GM23338 (cell line): ENCODE data around the gene FBLN2.

Experiments
- CREB1 ChIP-seq: fragments of 250-450 bp; sonication (Bioruptor Pico); IDR thresholded peaks from 2 replicates; pipeline ENCODE4 v1.5.0; 2020; ENCODE audit warnings: low read depth, mild to moderate bottlenecking, moderate library complexity
- CTCF ChIP-seq, 2 experiments: fragments of 200-600 bp in 1 of 2; sonication (generic) in 1 of 2; conservative IDR thresholded peaks; 2 replicates each; pipeline versions ENCODE4 v1.5.1 to v1.6.1; 2016 to 2017; ENCODE audit warnings: antibody characterized with exemption in 2 of 2, low read depth in 2 of 2, mild to moderate bottlenecking in 2 of 2, moderate library complexity in 1 of 2
- ETS1 ChIP-seq: IDR thresholded peaks from 2 replicates; pipeline ENCODE4 v1.6.1; 2016; ENCODE audit warnings: antibody characterized with exemption
- EZH2 ChIP-seq: fragments of 200-600 bp; sonication (generic); IDR thresholded peaks from one replicate; pipeline ENCODE4 v1.8.0; 2017; ENCODE audit warnings: antibody characterized with exemption, mild to moderate bottlenecking, low read depth; ENCODE audit not compliant: unreplicated experiment
- EZH2phosphoT487 ChIP-seq: fragments of 200-600 bp; sonication (generic); IDR thresholded peaks from one replicate; pipeline ENCODE4 v1.8.1; 2018; ENCODE audit warnings: antibody characterized with exemption; ENCODE audit not compliant: unreplicated experiment
- JUNB ChIP-seq: IDR thresholded peaks from one replicate; pipeline ENCODE4 v1.6.1; 2016; ENCODE audit warnings: antibody characterized with exemption; ENCODE audit not compliant: unreplicated experiment
- NANOG ChIP-seq: IDR thresholded peaks from 2 replicates; pipeline ENCODE4 v1.6.1; 2016; ENCODE audit warnings: antibody characterized with exemption, borderline replicate concordance
- POLR2AphosphoS5 ChIP-seq: IDR thresholded peaks from 2 replicates; pipeline ENCODE4 v1.6.1; 2016; ENCODE audit warnings: antibody characterized with exemption, low read depth
- REST ChIP-seq: IDR thresholded peaks from one replicate; pipeline ENCODE4 v1.6.1; 2018; ENCODE audit warnings: antibody characterized with exemption; ENCODE audit not compliant: unreplicated experiment
- STAT1 ChIP-seq: IDR thresholded peaks from one replicate; pipeline ENCODE4 v1.6.1; 2016; ENCODE audit warnings: antibody characterized with exemption; ENCODE audit not compliant: unreplicated experiment
- ZNF114 ChIP-seq: fragments of 250-450 bp; sonication (Bioruptor Pico); IDR thresholded peaks from 2 replicates; pipeline ENCODE4 v1.5.0; 2020; ENCODE audit warnings: mild to moderate bottlenecking, moderate library complexity
- ZNF331 ChIP-seq: fragments of 250-450 bp; sonication (Bioruptor Pico); IDR thresholded peaks from 2 replicates; pipeline ENCODE4 v1.5.0; 2020; ENCODE audit warnings: low read depth, mild to moderate bottlenecking, moderate library complexity
- ZNF462 ChIP-seq: fragments of 250-450 bp; sonication (Bioruptor Pico); IDR thresholded peaks from 2 replicates; pipeline ENCODE4 v1.5.0; 2020; ENCODE audit warnings: mild to moderate bottlenecking, moderate library complexity

GRCh38 chr3:13615019-13615528 is 66.1 kb downstream of the FBLN2 start:
- TF ChIP-seq REST (no peak), CTCF (conservative IDR thresholded peaks at IDR 0.05; ENCODE audit: low read depth in 2 of 2) (no peak), EZH2 (no peak), EZH2phosphoT487 (no peak), POLR2AphosphoS5 (no peak), JUNB (no peak), CREB1 (no peak), NANOG (no peak), ZNF114 (CRISPR knock-in tag) (no peak), ZNF462 (CRISPR knock-in tag) (no peak), STAT1 (no peak), ZNF331 (no peak), ETS1 (no peak)
